Measurements from ENCODE around the gene CD79A.

The CD79A gene

DNA sequence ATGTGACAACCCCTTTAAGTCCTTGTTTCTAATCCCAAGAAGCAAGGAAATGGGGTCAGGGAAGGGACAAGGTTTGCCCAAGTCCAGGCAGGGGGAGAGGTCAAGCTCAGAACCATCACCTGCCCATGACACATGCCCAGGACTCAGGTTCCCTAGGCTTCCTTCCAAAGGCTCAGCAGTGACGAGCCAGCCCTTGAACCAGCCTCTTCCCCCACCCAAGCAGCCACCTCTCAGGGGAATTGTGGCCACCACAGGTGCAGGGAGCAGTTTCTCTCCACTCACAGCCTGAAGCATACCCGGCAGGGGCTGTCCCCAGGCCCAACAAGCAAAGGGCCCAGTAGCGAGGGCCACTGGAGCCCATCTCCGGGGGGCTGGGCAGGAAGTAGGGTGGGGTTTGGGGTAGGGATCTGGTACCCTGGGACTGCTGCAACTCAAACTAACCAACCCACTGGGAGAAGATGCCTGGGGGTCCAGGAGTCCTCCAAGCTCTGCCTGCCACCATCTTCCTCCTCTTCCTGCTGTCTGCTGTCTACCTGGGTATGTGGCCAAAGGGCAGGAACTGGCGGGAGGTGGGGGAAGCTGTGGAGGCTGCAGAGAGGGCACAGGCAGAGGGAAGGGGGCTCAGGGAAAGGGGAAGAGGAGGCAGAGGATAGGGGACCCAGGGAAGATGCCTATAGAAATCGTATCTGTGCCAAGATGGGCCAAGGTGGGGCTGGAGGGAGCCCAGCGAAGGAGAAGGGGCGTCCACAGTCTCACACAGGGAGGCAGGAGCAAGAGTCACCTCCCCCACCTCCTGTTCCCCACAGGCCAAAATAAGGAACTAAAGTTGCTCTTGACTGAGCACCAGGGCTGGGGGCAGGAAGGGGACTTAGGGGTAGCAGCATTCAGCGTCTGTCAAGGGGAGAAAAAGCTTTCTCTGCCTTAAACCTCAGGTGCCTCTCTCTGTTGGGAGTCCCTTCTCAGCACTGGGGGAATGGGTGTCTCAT lies at the start of gene CD79A:
CD79A (plus strand) TSS at position 433 of the 986 bp plus-strand sequence; CDS start at position 459, 26 bp downstream.
- no peak for DNase-seq

DNA sequence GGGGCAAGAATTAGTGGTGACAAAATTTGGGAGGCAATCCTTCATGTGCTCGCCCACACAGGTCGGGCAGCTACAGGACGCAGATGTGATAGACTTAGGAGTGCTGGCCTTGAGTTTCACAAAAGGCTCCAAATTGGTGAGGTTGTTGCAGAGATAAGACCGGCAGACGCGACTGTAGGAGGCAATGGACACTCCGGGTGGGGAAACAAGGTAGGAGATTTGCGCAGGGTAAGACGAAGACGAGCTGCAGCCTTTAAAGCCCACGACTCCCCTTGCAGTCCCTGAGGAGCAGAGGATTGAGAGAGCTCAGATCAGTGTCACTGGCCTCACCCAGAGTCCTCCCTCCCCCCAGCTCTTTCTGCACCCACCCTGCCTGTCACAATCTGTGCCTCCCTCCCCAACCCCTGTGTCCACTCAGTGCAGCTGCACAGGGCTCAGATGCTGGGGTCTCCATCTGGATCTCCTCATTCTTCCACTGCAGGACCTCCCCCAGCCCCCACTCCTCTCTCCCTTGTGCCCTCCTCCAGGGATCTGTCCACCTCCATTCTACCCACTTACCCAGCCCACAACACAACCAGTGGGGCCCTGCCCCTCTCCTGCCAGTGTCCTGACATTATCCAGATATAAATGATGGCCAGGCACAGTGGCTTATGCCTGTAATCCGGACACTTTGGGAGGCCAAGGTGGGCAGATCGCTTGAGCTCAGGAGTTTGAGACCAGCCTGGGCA lies 38.9 kb upstream of the CD79A start:
- no peak for DNase-seq

DNA sequence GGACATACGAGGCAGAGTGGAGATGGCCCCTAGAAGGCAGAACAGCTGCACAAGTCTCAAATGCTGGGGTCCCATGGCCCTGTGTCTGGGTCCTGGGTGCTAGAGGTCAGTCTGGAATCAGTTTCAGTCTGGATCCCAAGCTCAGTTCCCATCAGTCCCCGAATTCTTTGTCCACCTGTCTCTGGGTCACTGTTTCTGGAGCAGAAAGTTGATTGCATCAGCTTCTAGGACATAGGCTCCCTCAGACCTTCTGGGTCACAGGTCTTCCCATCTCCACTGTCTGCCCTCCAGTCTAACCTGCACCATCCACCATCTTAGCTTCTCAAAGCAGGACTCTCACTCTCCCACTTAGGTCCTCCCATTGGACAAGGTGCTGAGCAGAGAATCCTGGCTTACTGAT lies 37.9 kb upstream of the CD79A start:
- no peak for DNase-seq

DNA sequence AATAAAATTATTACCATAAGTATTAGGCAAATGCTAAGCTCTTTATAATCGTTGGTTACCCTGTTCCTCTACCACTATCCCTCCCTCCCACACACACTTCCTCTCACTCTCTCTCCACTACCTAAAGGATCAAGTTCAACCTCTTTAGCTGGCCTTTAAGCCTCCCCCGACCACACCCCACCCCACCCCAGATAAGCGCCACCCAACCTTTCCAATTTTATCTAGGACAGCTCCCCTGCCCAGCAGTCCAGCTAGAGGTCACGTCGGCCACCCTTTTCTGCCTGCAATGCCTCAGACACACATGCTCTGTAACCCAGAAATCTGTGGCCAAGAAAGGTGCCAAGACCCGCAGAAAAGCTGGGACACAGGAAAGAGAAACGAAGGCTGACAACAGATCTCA lies 33.7 kb upstream of the CD79A start:
- no peak for DNase-seq

DNA sequence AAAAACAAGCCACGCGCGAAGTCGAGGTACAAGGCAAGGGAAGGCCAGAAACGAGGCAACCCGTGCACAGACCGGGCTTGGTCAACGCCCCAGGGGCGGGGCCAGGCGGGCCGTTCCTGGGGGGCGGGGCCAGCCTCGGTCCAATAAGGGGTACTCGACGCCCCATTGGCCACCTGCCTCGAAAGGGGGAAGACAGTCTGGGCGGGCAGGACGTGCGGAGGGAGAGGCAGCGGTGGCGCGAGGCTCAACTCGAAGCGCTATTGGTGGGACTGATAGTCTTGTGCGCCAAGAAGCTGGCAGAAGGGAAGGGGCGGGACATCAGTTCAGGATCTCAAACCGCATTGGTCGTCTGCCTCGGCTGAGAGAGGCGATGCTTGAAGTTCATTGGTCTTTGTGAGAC lies 32.5 kb upstream of the CD79A start, which contains the start of gene LYPD4:
LYPD4 (minus strand) TSS at position 83 of the 400 bp plus-strand sequence. CDS start 5,398 bp downstream, outside the sequence.
- DNase-seq = no peak

DNA sequence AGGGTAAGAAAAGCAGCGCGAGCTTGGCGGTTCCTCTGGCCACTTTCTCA lies 32.3 kb upstream of the CD79A start, which contains the start of gene DMRTC2:
DMRTC2 (plus strand) TSS at position 42 of the 50 bp plus-strand sequence. CDS start 2,387 bp downstream, outside the sequence.
- no peak for DNase-seq

DNA sequence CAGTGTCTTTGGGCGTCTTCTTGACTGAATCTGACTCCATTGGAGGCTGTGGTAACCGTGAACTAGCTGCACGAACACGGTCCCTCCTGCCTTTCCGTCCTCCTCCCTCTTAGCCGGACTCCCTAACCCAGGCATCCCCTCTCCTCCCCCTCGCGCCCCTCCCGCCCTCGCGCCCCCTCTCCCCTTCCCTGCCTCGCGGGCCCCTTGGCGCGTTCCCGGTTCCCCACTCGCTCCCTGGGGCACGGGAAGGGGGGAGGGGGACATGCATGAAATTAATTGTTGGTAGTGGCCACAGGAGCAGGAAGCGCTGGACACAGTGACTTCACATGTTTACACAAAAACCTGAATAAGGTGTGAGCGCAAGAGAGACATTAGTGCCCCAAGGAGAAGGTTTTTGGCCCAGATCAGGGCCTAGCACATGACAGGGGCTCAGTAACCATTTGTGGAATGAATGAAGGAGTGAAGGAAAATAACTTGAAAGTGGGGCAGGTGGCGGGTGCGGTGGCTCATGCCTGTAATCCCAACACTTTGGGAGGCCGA lies 32.0 kb upstream of the CD79A start:
- no peak for DNase-seq

DNA sequence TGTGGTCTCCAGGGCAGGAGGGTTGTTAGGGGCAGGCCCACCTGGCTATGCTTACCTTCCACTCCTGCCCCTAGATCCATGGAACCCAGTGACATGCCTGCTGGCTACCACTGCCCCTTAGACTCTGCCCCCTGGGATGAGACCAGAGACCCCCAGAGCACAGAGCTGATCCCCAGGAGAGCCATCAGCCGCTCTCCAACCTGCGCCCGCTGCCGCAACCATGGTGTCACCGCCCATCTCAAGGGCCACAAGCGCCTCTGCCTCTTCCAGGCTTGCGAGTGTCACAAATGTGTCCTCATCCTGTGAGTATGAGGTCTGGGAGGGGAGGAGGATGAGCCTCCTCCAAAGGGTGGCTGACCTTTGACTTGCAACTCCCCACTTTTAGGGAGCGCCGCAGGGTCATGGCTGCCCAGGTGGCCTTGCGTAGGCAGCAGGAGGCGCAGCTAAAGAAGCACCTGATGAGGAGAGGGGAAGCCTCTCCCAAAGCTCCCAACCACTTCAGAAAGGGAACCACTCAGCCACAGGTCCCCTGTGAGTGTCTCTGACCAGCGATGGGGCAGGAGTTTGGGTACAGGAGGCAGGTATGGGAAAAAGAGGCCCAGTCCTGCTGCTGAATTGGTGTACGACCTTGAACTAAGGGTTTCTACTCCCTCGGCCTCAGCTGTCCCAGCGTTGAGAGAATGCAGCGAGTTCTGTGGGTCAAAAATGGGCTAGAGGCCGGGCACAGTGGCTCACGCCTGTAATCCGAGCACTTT lies 29.6 kb upstream of the CD79A start:
- no peak for DNase-seq

DNA sequence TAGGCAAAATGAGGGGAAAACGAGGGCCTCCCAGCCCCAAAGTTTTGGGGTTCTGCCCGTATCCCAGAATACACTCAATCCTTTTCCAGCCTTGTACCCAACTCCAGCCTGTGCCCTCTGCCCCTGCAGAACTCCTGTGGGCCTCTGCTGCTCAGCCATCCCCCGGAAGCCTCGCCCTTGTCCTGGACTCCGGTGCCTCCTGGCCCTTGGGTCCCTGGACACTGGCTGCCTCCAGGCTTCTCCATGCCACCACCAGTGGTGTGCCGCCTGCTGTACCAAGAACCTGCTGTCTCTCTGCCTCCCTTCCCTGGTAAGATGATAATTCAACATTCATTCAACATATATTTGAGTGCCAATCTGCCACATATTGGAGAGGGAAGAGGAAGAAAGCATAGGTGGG lies 28.4 kb upstream of the CD79A start:
- no peak for DNase-seq

DNA sequence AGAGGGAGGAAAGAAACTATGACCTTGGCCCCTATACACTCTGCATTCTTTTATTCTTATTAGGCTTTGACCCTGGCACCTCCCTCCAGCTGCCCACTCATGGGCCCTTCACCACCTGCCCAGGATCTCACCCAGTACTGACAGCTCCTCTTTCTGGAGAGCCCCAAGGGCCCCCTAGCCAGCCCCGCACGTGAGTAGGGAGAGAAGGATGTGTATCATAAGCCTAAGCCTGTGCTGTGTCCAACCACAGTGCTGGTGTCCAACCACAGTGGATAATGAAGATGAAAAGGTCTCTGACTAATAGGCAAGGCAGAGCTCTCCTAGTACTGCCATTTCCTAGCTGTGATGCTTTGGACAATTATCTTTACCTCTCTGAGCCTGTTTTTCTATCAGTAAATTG lies 28.0 kb upstream of the CD79A start:
- DNase-seq = no peak

DNA sequence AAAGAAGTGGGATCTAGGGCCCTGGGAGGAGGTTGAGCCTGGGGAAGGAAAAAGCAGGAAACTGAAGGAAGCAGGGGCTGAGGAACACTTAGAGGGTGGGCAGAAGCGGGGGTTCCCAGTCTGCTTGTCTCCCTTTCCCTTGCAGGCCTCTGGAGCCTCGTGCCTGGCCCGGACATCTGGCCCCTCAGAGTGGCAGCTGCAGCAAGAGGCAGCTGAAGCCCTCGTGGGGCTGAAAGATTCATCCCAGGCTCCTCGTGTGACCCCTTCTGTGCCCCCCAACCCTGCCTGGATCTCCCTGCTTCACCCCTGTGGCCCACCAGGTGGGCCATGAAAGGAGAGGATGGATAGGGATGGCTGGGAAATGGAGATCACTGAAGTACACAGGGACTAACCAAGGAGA lies 26.7 kb upstream of the CD79A start:
- DNase-seq = no peak

DNA sequence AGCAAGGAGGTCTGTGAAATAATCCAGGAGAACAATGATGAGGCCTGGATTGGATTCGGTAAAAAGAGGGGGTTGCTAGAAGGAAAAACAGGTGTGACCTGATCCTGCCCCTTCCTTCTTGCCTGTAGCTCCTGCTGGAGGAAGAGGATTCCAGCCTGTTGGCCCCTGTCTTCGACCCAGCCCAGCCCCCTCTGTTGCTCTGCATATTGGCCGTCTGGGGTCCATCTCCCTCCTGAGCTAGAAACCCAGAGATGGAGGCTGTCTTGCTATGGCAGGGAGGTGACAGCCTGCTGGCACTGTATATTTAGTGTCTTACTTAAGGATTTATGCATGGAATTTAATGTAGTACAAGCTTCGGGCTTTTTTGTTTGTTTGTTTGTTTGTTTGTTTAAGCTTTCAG lies 25.6 kb upstream of the CD79A start:
- no peak for DNase-seq

DNA sequence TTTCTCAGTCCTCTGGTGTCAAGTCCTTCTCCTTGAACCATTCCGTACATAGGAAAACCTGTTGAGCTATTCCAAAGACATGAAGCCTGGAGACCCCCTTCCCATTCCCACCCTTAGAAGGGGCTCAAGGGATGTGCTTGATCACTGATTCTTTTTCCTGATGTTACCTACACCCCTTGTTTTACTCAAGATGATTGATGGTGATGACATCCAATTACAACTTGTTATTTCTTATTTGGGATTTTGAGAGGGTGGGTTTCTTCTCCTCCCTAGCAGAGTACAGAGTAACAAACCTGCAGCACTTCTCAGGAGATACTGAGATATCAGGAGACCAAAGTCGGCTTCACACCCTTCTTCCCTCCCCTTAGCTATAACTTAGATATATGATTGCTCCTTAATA lies 23.7 kb upstream of the CD79A start:
- DNase-seq = no peak

DNA sequence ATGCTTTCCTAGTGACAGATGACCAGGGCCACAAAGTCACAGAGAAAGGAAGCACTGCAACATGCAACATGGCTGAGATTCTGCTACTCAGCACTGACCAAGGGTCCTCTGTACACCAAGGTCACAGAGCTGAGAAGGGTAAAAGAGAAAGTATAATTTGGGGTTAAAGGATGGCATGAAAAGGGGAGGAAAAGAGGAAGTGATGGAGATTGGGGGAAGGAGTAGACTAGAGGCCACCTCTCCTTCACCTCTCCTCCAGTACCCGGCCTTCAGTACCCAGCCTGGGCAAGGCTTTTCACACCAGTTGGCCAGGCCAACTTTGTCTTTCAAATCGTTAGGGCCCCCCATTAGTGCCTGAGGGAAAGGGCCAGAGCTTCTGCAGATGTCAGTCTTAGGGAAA lies 23.3 kb upstream of the CD79A start:
- no peak for DNase-seq

DNA sequence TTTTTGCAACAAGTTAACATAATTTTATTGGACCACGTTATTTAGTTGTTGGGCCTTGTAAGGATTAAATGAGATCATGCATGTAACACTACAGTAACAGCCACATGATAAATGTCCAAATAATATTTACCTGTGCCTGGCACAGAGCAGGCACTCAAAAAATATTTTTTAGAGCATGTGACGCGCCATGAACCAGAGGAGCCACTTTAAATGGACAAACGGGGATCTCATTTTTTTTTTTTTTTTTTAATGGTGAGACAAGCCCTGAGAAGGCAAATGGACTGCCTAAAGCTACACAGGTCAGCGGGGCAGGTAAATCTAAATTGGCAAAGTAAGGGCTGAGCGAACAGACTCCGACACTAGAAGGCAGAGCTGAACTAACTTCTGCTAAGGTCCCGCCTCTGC lies 17.9 kb upstream of the CD79A start:
- DNase-seq = no peak

DNA sequence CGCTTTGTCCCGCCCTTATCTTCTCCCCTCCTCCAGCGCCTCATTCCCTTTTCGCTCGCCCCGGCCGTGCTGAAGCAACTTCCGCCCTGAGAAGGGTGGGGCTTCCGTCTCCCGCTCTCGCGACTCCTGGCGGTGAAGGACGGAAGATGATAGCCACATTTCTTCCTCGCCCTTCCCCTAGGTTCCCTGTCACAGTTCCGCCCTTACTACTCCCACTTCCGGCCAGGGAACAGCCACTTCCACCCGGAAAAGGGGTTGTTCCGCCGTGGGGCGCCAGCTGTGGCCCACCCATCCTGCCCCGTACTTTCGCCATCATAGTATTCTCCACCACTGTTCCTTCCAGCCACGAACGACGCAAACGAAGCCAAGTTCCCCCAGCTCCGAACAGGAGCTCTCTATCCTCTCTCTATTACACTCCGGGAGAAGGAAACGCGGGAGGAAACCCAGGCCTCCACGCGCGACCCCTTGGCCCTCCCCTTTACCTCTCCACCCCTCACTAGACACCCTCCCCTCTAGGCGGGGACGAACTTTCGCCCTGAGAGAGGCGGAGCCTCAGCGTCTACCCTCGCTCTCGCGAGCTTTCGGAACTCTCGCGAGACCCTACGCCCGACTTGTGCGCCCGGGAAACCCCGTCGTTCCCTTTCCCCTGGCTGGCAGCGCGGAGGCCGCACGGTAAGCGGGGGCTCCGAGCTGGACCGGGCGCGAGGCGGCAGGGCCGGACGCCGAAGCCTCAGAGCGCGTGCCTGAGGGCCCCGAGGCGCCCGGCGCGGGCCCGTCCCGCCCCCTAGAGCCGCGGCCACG lies 17.3 kb upstream of the CD79A start, which contains the start of gene RPS19:
RPS19 (plus strand) TSS at position 638 of the 801 bp plus-strand sequence. CDS start 520 bp downstream, outside the sequence.
- DNase-seq = peak; percentile 95

DNA sequence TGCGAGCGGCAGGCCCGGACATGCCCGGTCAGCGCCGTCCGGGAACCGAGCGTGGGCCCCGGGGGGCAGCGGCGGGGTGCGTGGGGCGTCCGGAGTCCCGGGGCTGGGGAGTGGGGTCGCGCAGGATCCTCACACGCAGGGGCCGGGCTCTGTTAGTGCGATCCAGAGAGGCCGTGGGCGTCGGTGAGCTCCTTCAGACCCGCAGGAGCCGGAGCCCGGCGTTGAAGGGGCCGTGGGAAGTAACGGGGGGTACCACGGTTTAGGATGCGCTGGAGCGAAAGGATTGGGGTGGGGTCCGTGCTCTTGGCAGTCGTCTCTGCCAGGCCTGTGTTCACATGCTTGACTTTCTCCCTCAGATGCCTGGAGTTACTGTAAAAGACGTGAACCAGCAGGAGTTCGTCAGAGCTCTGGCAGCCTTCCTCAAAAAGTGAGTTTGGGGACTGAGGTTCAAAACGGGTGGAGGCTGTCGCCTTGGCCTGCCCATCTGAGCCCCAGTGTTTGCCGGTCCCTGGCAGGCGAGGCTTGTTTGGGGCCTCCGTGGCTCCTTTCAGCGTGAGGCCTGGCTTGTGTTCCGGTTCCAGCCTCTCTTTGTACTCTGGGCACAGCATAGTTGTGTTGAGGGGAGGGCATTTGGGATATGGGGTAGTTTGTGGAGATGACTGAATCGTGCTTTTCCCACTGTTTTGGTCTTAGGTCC lies 16.5 kb upstream of the CD79A start:
- DNase-seq = no peak

DNA sequence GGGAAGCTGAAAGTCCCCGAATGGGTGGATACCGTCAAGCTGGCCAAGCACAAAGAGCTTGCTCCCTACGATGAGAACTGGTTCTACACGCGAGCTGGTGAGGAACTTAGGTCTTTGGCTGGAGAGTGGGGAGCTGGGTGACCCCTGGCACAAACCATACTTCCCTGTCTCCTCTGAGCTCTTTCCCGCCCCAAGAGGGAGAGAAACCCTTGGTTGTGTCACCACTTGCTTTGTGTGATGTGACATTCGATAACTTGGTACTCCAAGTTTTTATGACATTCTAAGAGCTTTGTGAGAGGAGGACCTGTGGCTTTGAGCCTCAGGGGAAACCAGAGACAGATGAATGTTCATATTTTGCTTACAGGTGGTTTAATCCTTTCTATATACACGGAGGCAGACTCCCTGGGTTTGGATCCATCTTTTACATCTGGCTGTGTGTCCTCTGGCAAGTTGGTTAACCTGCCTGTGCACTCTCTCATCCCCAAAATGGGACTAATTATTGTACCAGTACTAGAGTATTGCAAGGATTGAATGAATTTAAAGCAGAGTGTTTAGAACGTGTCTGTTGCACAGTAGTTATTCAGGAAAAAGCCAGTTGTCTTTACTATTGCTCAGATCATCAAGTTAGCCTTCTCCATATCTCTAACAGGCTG lies 15.8 kb upstream of the CD79A start:
- DNase-seq = no peak

DNA sequence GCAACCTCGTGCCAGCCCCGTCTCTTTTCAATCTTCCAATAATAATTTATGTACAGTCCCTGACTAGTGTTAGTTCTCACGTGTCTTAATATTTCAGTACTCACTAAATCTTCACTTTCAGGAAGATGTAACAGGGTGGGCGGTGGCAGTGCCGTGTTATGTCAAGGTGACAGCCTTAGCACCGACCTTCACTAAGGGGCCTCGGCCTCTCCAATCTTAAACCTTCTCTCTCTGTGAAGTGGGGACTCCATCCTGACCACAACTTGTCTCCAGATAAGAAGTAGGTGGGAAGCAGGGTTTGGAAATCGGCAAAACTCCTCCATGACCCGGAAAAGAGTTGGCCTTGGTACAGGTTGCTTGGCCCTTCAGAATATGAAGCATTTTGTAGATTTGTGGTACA lies 15.2 kb upstream of the CD79A start:
- no peak for DNase-seq

DNA sequence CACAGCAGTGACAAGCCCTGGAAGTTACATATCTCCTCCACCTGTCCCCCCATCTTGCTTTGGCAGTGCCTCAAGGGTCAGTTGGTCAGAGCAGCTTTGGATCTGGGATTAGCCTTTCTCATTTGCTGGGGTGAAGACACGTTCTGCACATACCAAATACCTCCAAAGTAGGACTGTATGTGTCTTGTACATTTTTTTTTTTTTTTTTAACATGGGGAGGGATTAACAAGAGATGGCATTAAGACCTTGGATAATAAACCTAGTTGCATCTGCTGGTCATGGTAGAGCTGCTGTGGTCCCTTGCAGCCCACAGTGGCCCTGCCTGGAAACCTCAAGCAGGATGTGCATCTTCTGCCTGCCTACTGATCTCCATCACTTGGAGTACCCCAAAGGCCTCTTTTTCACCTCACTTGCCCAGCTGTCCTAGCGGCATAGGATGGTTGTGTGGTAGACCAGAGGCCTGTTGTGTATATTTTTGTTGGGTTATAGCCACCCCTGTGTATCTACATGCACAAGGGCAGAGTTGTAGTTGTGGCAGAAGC lies 14.6 kb upstream of the CD79A start:
- DNase-seq = no peak

Measured in NCI-H1092 treated with DMSO at 0.1 percent for 48 hours (cell line).